Spleen (tissue), 11 donors: ENCODE data around the gene LAMB1. TPM values are rescaled to one million over a fixed set of nuclear protein-coding genes. Genes with fewer than 3 reads are reported as not detected.
A peak's percentile ranks its signal among the peaks of the same experiment; 100 is the strongest.

Source experiments
- DNase-seq: peaks from one replicate; pipeline ENCODE4 v3.0.0-alpha.2; 2020
- H3K27ac ChIP-seq, 8 donors: fragments of 200-600 bp; sonication (generic) in 7 of 8; 1 replicate in 4 of 8; 2 replicates in 4 of 8; pipeline versions ENCODE4 v1.5.0 to v1.8.0; 2016 to 2021; ENCODE audit warnings: inconsistent platforms in 4 of 8, mild to moderate bottlenecking in 4 of 8, moderate library complexity in 1 of 8
- H3K27me3 ChIP-seq, 7 donors: fragments of 200-600 bp; sonication (generic) in 6 of 7; replicated peaks in 1 of 7; 1 replicate in 4 of 7; 2 replicates in 3 of 7; pipeline versions ENCODE4 v1.5.0 to v1.8.0; 2016 to 2021; ENCODE audit warnings: inconsistent platforms in 3 of 7, mild to moderate bottlenecking in 1 of 7
- H3K36me3 ChIP-seq, 6 donors: fragments of 200-600 bp; sonication (generic) in 5 of 6; 1 replicate in 4 of 6; 2 replicates in 2 of 6; pipeline versions ENCODE4 v1.5.0 to v1.8.0; 2016 to 2021; ENCODE audit warnings: inconsistent platforms in 2 of 6
- H3K4me1 ChIP-seq, 6 donors: fragments of 200-600 bp; sonication (generic) in 5 of 6; 1 replicate in 3 of 6; 2 replicates in 3 of 6; pipeline versions ENCODE4 v1.5.0 to v1.8.0; 2016 to 2021; ENCODE audit warnings: inconsistent platforms in 3 of 6
- H3K4me3 ChIP-seq, 8 donors: fragments of 200-600 bp; sonication (generic) in 7 of 8; 1 replicate in 4 of 8; 2 replicates in 4 of 8; pipeline versions ENCODE4 v1.5.0 to v1.8.0; 2016 to 2021; ENCODE audit warnings: inconsistent platforms in 4 of 8, mild to moderate bottlenecking in 4 of 8, moderate library complexity in 2 of 8
- H3K9me3 ChIP-seq, 8 donors: fragments of 200-600 bp; sonication (generic) in 7 of 8; 1 replicate in 4 of 8; 2 replicates in 4 of 8; pipeline versions ENCODE4 v1.5.0 to v1.8.0; 2016 to 2021; ENCODE audit warnings: inconsistent platforms in 4 of 8
- POLR2A ChIP-seq, 3 donors: fragments of 450-650 bp; IDR thresholded peaks; one replicate each; pipeline ENCODE4 v1.5.1; 2017; ENCODE audit warnings: antibody characterized with exemption in 3 of 3, mild to moderate bottlenecking in 1 of 3
- POLR2AphosphoS5 ChIP-seq, 3 donors: sonication (generic); formaldehyde crosslinking; IDR thresholded peaks; one replicate each; pipeline ENCODE4 v1.5.1; 2017; ENCODE audit warnings: antibody characterized with exemption in 3 of 3
- WGBS, 5 donors: extraction: QIAGEN DNeasy Blood & Tissue Kit in 3 of 5; methylation state at CpG; one replicate each; pipeline versions ENCODE4 v1.1.5 to v1.1.7; 2013 to 2018; 5-methylcytosine and 5-hydroxymethylcytosine counted together
- intact Hi-C: fragments of 100-400 bp; cut with DNase I; formaldehyde crosslinking; loops from one replicate; pipeline ENCODE4 v1.15.0; 2023; ENCODE audit warnings: low total_unique reads
- polyA plus RNA-seq, 3 donors: library from polyadenylated mRNA; stranded (reverse); fragments of 200-250 nt; gene quantifications; one replicate each; pipeline ENCODE4 v1.2.1, GENCODE V29; 2013
- total RNA-seq, 7 donors: library from RNA; depleted of rRNA in 3 of 7; stranded (reverse); fragments of >200 nt in 3 of 7; fragmentation: NEBNext Ultra II Directional in 4 of 7; extraction: Animal tissue kit (Norgen Biotek cat#: 25700) in 4 of 7; gene quantifications; one replicate each; pipeline versions ENCODE4 v1.1.0 to v1.2.1, GENCODE V29; 2016 to 2021
- TF ChIP-seq, protein P1 (sequence below), 11 experiments: fragments of 200-600 bp in 7 of 11; fragments of 450-650 bp in 4 of 11; sonication (generic) in 4 of 11; IDR thresholded peaks in 8 of 11; conservative IDR thresholded peaks in 3 of 11; 1 replicate in 7 of 11; 2 replicates in 4 of 11; pipeline versions ENCODE4 v1.4.0 to v1.8.0; 2016 to 2021; ENCODE audit warnings: antibody characterized with exemption in 11 of 11, inconsistent platforms in 4 of 11, mild to moderate bottlenecking in 1 of 11
- donor health status: healthy with polysubstance abuse.
- donor health status: DM: no; HTN: no; CAD: no; lungs with moderate emphysema.
- donor health status: DM: no; HTN: no; CAD: no.
- donor health status: Bipolar disorder and iron deficiency.
- donor health status: healthy.
- donor health status: DM: no; HTN: no; CAD: no.
- donor health status: DM: yes; HTN: yes; CAD: no.

Gene LAMB1
- total and polyA plus RNA-seq, 10 donors = 51.4 to 181 (median 126) TPM

DNA sequence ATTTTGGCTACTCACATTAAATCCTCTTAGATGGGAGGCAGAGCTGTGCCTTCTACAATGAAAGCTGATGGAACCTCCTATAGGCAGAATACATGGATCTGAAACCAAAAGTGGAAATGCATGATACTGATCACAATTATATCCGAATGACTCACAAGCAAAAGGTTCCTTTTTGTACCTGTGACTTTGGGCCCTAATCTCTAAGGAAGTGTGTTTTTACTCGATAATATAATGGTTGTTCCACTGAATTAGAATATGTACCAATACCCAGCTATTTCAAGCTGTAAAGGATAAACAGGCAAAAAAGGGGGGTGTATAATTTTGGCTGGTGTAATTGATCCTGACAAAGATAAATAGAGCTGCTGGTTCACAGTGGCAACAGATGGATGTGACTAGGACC, 17.6 kb upstream of the LAMB1 start:
- Histone ChIP-seq H3K4me1 (no peaks in the 10 kb centered on the region), H3K36me3 (no peaks in the 10 kb centered on the region), H3K9me3 (no peaks in the 10 kb centered on the region), H3K27me3 (peaks cover 0 to 6% (median 0%) of the 10 kb centered on the region in 7 donors), H3K4me3 (no peak overlapping the region), H3K27ac (no peak overlapping the region)
- WGBS, 5 donors = 67 to 86% (median 80%) methylated on average over 2 of the region's 2 CpGs
- TF ChIP-seq POLR2A (IDR thresholded peaks at IDR 0.05) (no peak), POLR2AphosphoS5 (IDR thresholded peaks at IDR 0.05) (no peak)
- TF ChIP-seq, protein P1, sequence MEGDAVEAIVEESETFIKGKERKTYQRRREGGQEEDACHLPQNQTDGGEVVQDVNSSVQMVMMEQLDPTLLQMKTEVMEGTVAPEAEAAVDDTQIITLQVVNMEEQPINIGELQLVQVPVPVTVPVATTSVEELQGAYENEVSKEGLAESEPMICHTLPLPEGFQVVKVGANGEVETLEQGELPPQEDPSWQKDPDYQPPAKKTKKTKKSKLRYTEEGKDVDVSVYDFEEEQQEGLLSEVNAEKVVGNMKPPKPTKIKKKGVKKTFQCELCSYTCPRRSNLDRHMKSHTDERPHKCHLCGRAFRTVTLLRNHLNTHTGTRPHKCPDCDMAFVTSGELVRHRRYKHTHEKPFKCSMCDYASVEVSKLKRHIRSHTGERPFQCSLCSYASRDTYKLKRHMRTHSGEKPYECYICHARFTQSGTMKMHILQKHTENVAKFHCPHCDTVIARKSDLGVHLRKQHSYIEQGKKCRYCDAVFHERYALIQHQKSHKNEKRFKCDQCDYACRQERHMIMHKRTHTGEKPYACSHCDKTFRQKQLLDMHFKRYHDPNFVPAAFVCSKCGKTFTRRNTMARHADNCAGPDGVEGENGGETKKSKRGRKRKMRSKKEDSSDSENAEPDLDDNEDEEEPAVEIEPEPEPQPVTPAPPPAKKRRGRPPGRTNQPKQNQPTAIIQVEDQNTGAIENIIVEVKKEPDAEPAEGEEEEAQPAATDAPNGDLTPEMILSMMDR (IDR thresholded peaks at IDR 0.05 in 8 of 11, conservative IDR thresholded peaks at IDR 0.05 in 3 of 11) = no peak
- no peak for DNase-seq
- intact Hi-C loops = no loop called here

DNA sequence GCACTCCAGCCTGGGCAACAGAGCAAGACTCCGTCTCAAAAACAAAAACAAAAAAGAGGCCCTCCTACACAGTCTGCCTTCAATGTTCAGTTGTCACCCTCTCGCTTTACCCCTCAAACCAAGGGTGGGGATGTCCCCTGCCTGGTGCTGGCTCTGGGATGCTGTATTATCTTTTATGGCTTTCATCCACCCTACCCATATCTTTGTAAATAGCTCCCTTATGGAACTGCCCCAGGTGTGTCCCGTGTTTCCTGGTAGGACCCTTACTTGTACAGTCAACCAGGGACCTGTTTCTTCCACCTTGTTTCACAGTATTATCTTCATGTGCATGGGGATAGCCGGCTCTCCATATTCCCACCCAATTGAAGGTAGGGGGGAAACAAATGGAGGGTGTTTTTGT, 15.7 kb upstream of the LAMB1 start:
- H3K27me3 ChIP-seq = peaks cover 0 to 6% (median 0%) of the 10 kb centered on the region in 7 donors
- DNase-seq = no peak
- no peaks in the 10 kb centered on the region for H3K36me3 ChIP-seq
- H3K4me3 ChIP-seq = no peak overlapping the region
- 89 to 93% (median 90%) methylated on average over 4 of the region's 4 CpGs for WGBS, 5 donors
- H3K27ac ChIP-seq = no peak overlapping the region
- intact Hi-C loops = no loop called here
- H3K4me1 ChIP-seq = no peaks in the 10 kb centered on the region
- H3K9me3 ChIP-seq = no peaks in the 10 kb centered on the region
- TF ChIP-seq POLR2A (IDR thresholded peaks at IDR 0.05) (no peak), POLR2AphosphoS5 (IDR thresholded peaks at IDR 0.05) (no peak)
- TF ChIP-seq, protein P1 (IDR thresholded peaks at IDR 0.05 in 8 of 11, conservative IDR thresholded peaks at IDR 0.05 in 3 of 11) = no peak

DNA sequence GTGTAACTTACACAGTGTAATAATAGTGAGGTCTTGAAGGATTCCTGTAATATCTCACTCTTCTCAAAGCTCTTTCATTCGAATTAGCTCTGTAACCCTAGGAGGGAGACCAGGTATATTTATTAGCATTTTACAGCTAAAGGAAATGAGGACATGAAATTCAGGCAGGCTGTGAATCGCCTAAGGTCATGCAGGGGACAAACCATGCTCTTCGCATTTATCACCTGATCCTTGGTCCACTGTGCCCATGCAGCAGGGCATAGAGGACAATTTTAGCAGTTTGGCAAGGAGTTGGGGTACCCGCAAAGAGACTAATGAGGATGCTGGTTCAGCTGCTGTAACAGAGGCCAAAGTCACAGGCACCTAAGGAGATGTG, 14.8 kb upstream of the LAMB1 start:
- no peaks in the 10 kb centered on the region for H3K36me3 ChIP-seq
- no peak overlapping the region for H3K27ac ChIP-seq
- 77 to 89% (median 83%) methylated on average over 4 of the region's 4 CpGs for WGBS, 5 donors
- intact Hi-C loops = no loop called here
- H3K4me1 ChIP-seq = no peaks in the 10 kb centered on the region
- H3K9me3 ChIP-seq = no peaks in the 10 kb centered on the region
- H3K27me3 ChIP-seq = peaks cover 0 to 15% (median 0%) of the 10 kb centered on the region in 7 donors
- no peak overlapping the region for H3K4me3 ChIP-seq
- DNase-seq = no peak
- TF ChIP-seq POLR2A (IDR thresholded peaks at IDR 0.05) = no peak
- TF ChIP-seq, protein P1 (IDR thresholded peaks at IDR 0.05 in 8 of 11, conservative IDR thresholded peaks at IDR 0.05 in 3 of 11) = no peak
- no peak for TF ChIP-seq POLR2AphosphoS5 (IDR thresholded peaks at IDR 0.05)

DNA sequence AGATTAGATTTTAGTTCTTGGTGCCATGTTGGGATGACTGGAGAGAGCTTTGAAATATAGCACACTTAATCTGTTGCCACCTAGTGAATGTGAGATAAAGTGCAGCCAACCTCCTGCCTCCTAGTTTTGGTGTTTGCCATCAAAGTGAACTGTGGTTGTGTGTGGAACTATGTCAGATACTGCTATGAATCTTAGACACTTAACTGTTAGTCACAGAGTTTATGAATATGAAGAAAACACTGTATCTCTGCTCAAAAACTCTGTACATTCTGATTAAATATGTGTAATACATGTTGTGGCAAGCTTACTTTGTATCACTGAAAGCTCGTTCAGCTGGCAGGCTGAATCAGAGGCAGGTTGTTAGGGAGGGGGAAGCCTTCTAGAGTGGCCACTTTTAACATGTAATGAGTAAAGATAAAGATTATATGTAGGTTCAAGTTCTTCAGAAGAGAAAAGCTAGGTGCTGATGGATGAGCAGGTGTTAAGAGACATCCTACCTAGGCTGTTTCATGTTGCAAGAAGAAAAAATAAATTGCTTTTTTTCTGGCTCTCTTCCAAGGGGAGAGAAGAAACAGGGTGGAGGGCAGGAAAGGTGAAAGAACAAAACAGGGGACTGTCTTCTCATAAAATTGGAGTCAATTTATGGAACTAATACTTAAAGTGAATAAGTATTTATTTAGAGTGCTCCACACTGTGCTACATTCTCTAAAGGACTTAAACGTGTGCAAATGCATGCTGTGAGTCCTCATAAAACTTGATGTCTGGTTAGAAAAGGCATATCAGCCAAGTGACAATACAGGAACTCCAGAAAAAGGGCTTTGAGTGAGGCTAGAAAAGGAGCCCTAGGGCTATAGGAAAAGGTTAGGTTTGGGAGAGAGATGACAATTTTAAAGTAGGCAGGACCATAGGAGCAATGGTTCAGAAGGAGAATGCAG, 14.1 kb upstream of the LAMB1 start:
- Histone ChIP-seq H3K27me3 (peaks cover 0 to 16% (median 0%) of the 10 kb centered on the region in 7 donors), H3K9me3 (no peaks in the 10 kb centered on the region), H3K4me3 (no peak overlapping the region), H3K4me1 (no peaks in the 10 kb centered on the region), H3K27ac (no peak overlapping the region), H3K36me3 (no peaks in the 10 kb centered on the region)
- DNase-seq = no peak
- TF ChIP-seq, protein P1 (IDR thresholded peaks at IDR 0.05 in 8 of 11, conservative IDR thresholded peaks at IDR 0.05 in 3 of 11) = peak in 2 of 11 experiments; percentile 7 to 25
- TF ChIP-seq POLR2A (IDR thresholded peaks at IDR 0.05) (no peak), POLR2AphosphoS5 (IDR thresholded peaks at IDR 0.05) (no peak)
- intact Hi-C loops = no loop called here
- WGBS, 5 donors = 62 to 89% (median 70%) methylated on average over 2 of the region's 2 CpGs
